Activated CD8-positive, alpha-beta memory T cell treated with anti-CD3 and anti-CD28 coated beads for 24 hours (primary cell): Measurements from ENCODE around the gene GLMN.
"Not testable (repeated sequence)": the region's sequence is repeated elsewhere in the genome, so short reads cannot be mapped to it uniquely, and the experiment has no call there.

ENCODE experiments used
- DNase-seq: peaks from one replicate; pipeline ENCODE4 v3.0.0-alpha.2; 2020

The GLMN gene

GRCh38 chr1:92291372-92291999 lies 7.3 kb downstream of the GLMN start:
- no peak for DNase-seq

- DNase-seq = not testable (repeated sequence)
Observed at GRCh38 chr1:92281411-92281810, 17.4 kb downstream of the GLMN start.

GRCh38 chr1:92279781-92280180 lies 19.0 kb downstream of the GLMN start:
- DNase-seq = not testable (repeated sequence)

- no peak for DNase-seq
Observed at GRCh38 chr1:92277105-92277723, 21.6 kb downstream of the GLMN start.

- no peak for DNase-seq
Observed at GRCh38 chr1:92276082-92276481, 22.7 kb downstream of the GLMN start.

GRCh38 chr1:92274939-92275338 lies 23.8 kb downstream of the GLMN start:
- DNase-seq = no peak

- no peak for DNase-seq
Observed at GRCh38 chr1:92273039-92273438, 25.7 kb downstream of the GLMN start.

GRCh38 chr1:92262516-92262915 lies 36.3 kb downstream of the GLMN start:
- no peak for DNase-seq

- DNase-seq = no peak
Observed at GRCh38 chr1:92259350-92259749, 39.4 kb downstream of the GLMN start.

- DNase-seq = not testable (repeated sequence)
Observed at GRCh38 chr1:92254714-92255113, 44.1 kb downstream of the GLMN start.

GRCh38 chr1:92244376-92244775 lies 54.4 kb downstream of the GLMN start:
- no peak for DNase-seq

GRCh38 chr1:92240034-92240433 lies 58.8 kb downstream of the GLMN start:
- no peak for DNase-seq

GRCh38 chr1:92230736-92231135 lies 68.1 kb downstream of the GLMN start:
- DNase-seq = no peak

GRCh38 chr1:92228401-92228800 lies 70.4 kb downstream of the GLMN start:
- no peak for DNase-seq

- DNase-seq = no peak
Observed at GRCh38 chr1:92219028-92219427, 79.8 kb downstream of the GLMN start.

GRCh38 chr1:92218559-92218958 lies 80.2 kb downstream of the GLMN start:
- DNase-seq = no peak

GRCh38 chr1:92217721-92218120 lies 81.1 kb downstream of the GLMN start, which contains the start of gene C1orf146:
Gene C1orf146 (plus strand): TSS chr1:92217915. CDS start chr1:92231421, 13,506 bp downstream.
- no peak for DNase-seq

- DNase-seq = no peak
Observed at GRCh38 chr1:92211166-92211565, 87.6 kb downstream of the GLMN start.

GRCh38 chr1:92210701-92211100 lies 88.1 kb downstream of the GLMN start:
- DNase-seq = no peak

- no peak for DNase-seq
Observed at GRCh38 chr1:92203105-92203504, 95.7 kb downstream of the GLMN start.

GRCh38 chr1:92201973-92202372 lies 96.8 kb downstream of the GLMN start:
- no peak for DNase-seq
